ENCODE measurements around the gene VPS37C. TPM values are rescaled to one million over a fixed set of nuclear protein-coding genes. Genes with fewer than 3 reads are reported as not detected.

VPS37C gene
- total and polyA plus RNA-seq, 2 of the 13 experiments (the other 11 are each of a cell fraction or from before 2014, with no cell fraction given) = 7.5 to 8.8 TPM

- peak; percentile 64 for TF ChIP-seq CREB1 (IDR thresholded peaks at IDR 0.05)
- no peak for TF ChIP-seq CREB1 (CRISPR knock-in tag; IDR thresholded peaks at IDR 0.05)
- no peak for TF ChIP-seq ZNF891 (CRISPR knock-in tag; IDR thresholded peaks at IDR 0.05)
These were observed 50.8 kb downstream of the VPS37C start (continued) for GRCh38 chr11:61110255-61111049.

DNA sequence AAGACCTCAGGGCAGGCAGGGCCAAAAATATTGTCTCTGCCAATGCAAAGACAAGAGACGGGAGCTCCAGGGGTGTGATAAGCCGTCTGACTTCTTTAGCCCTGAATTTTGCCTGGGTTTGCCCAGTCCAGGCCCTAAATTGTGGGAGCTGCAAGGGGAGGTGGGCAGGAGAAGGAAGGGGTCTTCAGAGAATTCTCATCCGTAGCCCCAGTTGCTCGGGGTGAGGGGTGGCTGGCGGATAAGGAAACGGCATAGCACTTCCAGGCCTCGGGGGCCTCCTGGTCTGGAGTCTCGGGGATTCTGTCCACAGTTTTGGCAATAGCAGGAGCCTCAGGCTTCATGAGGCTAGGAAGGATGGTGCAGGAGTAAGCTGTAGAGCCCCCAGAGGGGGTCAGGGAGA, 51.6 kb downstream of the VPS37C start:
- intact Hi-C loops (cut with micrococcal nuclease; ENCODE audit: unreplicated experiment) = no loop called here
- Histone ChIP-seq H2AFZ (ENCODE audit: low read length) (no peak overlapping the region), H3K9me3 (ENCODE audit: low read length) (no peaks in the 10 kb centered on the region), H3K4me2 (ENCODE audit: low read depth, low read length) (no peak overlapping the region), H3K4me3 (replicated peaks in 1 of 3; ENCODE audit: insufficient read depth in 1 of 3, low read depth in 2 of 3, low read length in 3 of 3) (no peak overlapping the region), H3K27me3 (ENCODE audit: control insufficient read depth in 1 of 2, insufficient read depth in 2 of 2, low read length in 2 of 2) (peaks cover 4 to 72% of the 10 kb centered on the region in 2 experiments; a peak in 4 of 5 replicates), H3K27ac (ENCODE audit: extremely low read length, insufficient read depth, low read length) (no peak overlapping the region), H4K20me1 (ENCODE audit: insufficient read depth, low read length) (no peaks in the 10 kb centered on the region), H3K79me2 (ENCODE audit: insufficient read depth, low read length) (no peaks in the 10 kb centered on the region), H3K4me1 (ENCODE audit: insufficient read depth, low read length) (no peaks in the 10 kb centered on the region), H3K36me3 (replicated peaks in 1 of 2; ENCODE audit: control insufficient read depth in 1 of 2, insufficient read depth in 2 of 2, low read length in 2 of 2) (no peaks in the 10 kb centered on the region), H3K9ac (ENCODE audit: insufficient read depth, low read depth, low read length) (no peak overlapping the region)
- ATAC-seq (no peak), DNase-seq (ENCODE audit: low spot score) (no peak), FAIRE-seq (no peak)
- in situ Hi-C loops (cut with HindIII; ENCODE audit: extremely low pct_ligation_motif_present, low pct_unique_long_range_greater_than_20kb) = no loop called here
- TF ChIP-seq ATF7-NPFF (CRISPR knock-in tag; IDR thresholded peaks at IDR 0.05; ENCODE audit: low read depth) = no peak
- no peak for TF ChIP-seq PCBP2 (optimal IDR thresholded peaks at IDR 0.05; ENCODE audit: low read depth, low read length, poor library complexity, severe bottlenecking)
- TF ChIP-seq ZFP91 (CRISPR knock-in tag; IDR thresholded peaks at IDR 0.05; ENCODE audit: borderline replicate concordance) = no peak
- no peak for TF ChIP-seq ARHGAP35 (CRISPR knock-in tag; IDR thresholded peaks at IDR 0.05; ENCODE audit: borderline replicate concordance)
- no peak for TF ChIP-seq ZC3H4 (CRISPR knock-in tag; IDR thresholded peaks at IDR 0.05; ENCODE audit: borderline replicate concordance)
- no peak for TF ChIP-seq CHCHD3 (CRISPR knock-in tag; IDR thresholded peaks at IDR 0.05)
- TF ChIP-seq ZNF772 (CRISPR knock-in tag; IDR thresholded peaks at IDR 0.05) = no peak
- no peak for TF ChIP-seq HMGXB3 (CRISPR knock-in tag; IDR thresholded peaks at IDR 0.05; ENCODE audit: borderline replicate concordance)
- TF ChIP-seq, protein P1, sequence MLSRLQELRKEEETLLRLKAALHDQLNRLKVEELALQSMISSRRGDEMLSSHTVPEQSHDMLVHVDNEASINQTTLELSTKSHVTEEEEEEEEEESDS (CRISPR knock-in tag; IDR thresholded peaks at IDR 0.05; ENCODE audit: borderline replicate concordance) = no peak
- no peak for TF ChIP-seq ZNF629 (CRISPR knock-in tag; conservative IDR thresholded peaks at IDR 0.05)
- TF ChIP-seq ZNF263 (CRISPR knock-in tag; IDR thresholded peaks at IDR 0.05) = no peak
- BruUV-seq (replicated peaks) = no TSS peak
- CTCF ChIA-PET (ENCODE audit: low intra/inter-chr PET ratio, low total read pairs) = no interaction called here
- WGBS (ENCODE audit: low lambda C conversion rate) = 7% methylated on average over 4 of the region's 8 CpGs
- POLR2A ChIA-PET = no interaction called here

Measured in HepG2 (cell line).